Natural killer cell treated with Interleukin-12 subunit alpha and Interleukin-12 subunit beta and Interleukin-15 and Interleukin-18, amount 100 ng/mL, for 72 hours (primary cell): ENCODE measurements around the gene VCAN. TPM values are rescaled to one million over a fixed set of nuclear protein-coding genes. Genes with fewer than 3 reads are reported as not detected.
A peak's percentile ranks its signal among the peaks of the same experiment; 100 is the strongest.
"Not testable (repeated sequence)": the region's sequence is repeated elsewhere in the genome, so short reads cannot be mapped to it uniquely, and the experiment has no call there.

Experiments used
- ATAC-seq, 2 donors: fragments of 150-1000 bp; cut with Tn5 transposase in 1 of 2; sonication (Bioruptor Pico), chemical (Tn5 transposase) in 1 of 2; 2 replicates each; pipeline ENCODE4 v1.10.0; 2021
- DNase-seq: peaks from one replicate; pipeline ENCODE4 v3.0.0; 2022; ENCODE audit warnings: low spot score
- H3K27ac Mint-ChIP-seq, 2 donors: 1 replicate in 1 of 2; 2 replicates in 1 of 2; pipeline ENCODE4 v1.8.0; 2022; ENCODE audit warnings: mixed read lengths in 2 of 2, mild to moderate bottlenecking in 1 of 2, moderate library complexity in 1 of 2
- H3K27me3 Mint-ChIP-seq, 2 donors: 1 replicate in 1 of 2; 2 replicates in 1 of 2; pipeline ENCODE4 v1.8.0; 2022; ENCODE audit warnings: mixed read lengths in 2 of 2
- H3K36me3 Mint-ChIP-seq: one replicate; pipeline ENCODE4 v1.8.0; 2022; ENCODE audit warnings: mixed read lengths
- H3K4me1 Mint-ChIP-seq, 2 donors: 1 replicate in 1 of 2; 2 replicates in 1 of 2; pipeline ENCODE4 v1.8.0; 2022; ENCODE audit warnings: low read depth in 2 of 2, mixed read lengths in 2 of 2, mild to moderate bottlenecking in 1 of 2
- H3K4me3 Mint-ChIP-seq: one replicate; pipeline ENCODE4 v1.8.0; 2022; ENCODE audit warnings: mixed read lengths
- H3K9me3 Mint-ChIP-seq: 2 replicates; pipeline ENCODE4 v1.8.0; 2022; ENCODE audit warnings: mixed read lengths
- total RNA-seq, 2 donors: library from RNA; stranded (reverse); gene quantifications; one replicate each; pipeline ENCODE4 v1.2.3, GENCODE V29; 2022

VCAN gene
- total RNA-seq: under 1 TPM; 0.42 to 0.57 TPM

GRCh38 chr5:83471405-83472212, at the start of gene VCAN:
TSS of gene VCAN (plus strand) at chr5:83471744. CDS start at chr5:83483519, 11,775 bp downstream.
- peaks cover 52 to 71% of the 10 kb centered on the region in 2 donors for H3K27me3 Mint-ChIP-seq
- H3K27ac Mint-ChIP-seq: no peak within 1 kb of the TSS
- H3K4me3 Mint-ChIP-seq: peak within 1 kb of the TSS; percentile 51
- H3K9me3 Mint-ChIP-seq: no peaks in the 10 kb centered on the region
- H3K4me1 Mint-ChIP-seq: peaks cover 17 to 20% of the 10 kb centered on the region in 2 donors
- peaks cover 9% of the 10 kb centered on the region for H3K36me3 Mint-ChIP-seq
- ATAC-seq (no peak), DNase-seq (no peak)

DNA sequence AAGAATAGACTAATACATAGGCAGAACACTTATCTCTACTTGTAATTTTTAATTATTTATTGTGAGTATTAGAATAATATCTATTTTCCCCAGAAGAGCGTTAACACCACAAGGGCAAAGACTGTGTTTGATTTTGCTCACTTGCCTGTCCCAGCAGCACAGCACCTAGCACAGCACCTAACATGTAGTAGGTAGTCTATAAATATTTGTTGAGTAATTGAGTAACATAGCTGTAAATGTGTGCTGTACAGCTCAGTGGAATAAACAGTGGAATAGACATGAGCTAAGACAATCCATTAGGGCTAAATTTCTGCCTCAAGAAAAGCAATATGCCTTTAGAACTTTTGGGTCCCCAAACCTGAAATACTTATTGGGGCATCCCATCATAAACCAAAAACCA, 49.3 kb upstream of the VCAN start:
- ATAC-seq: no peak
- no peak for DNase-seq
- no peaks in the 10 kb centered on the region for H3K36me3 Mint-ChIP-seq
- H3K27me3 Mint-ChIP-seq: peaks cover 7 to 16% of the 10 kb centered on the region in 2 donors
- H3K27ac Mint-ChIP-seq: no peak overlapping the region
- peaks cover 7% of the 10 kb centered on the region for H3K9me3 Mint-ChIP-seq
- H3K4me3 Mint-ChIP-seq: no peak overlapping the region
- H3K4me1 Mint-ChIP-seq: no peaks in the 10 kb centered on the region

DNA sequence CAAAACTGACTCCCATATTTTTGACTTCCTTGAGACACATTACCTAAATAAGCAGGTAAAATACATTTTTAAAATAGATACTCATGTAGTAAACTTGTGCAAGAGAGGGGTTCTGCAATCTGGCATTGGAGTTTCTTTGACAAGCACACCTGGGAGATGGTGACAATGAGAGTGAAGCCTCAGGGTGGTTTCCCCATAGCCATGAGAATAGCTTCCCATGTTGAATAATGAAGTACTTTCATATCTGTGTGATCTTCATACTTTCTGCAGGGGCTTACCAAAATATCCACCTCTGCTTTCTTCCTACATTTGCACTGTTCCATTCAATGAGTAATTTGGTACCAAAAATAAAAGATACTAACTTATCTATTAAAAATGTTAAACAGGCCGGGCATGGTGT, 44.7 kb upstream of the VCAN start:
- H3K27me3 Mint-ChIP-seq: no peaks in the 10 kb centered on the region
- no peak for ATAC-seq
- no peak overlapping the region for H3K27ac Mint-ChIP-seq
- no peak for DNase-seq
- no peaks in the 10 kb centered on the region for H3K36me3 Mint-ChIP-seq
- no peaks in the 10 kb centered on the region for H3K4me1 Mint-ChIP-seq
- H3K4me3 Mint-ChIP-seq: no peak overlapping the region
- no peaks in the 10 kb centered on the region for H3K9me3 Mint-ChIP-seq

DNA sequence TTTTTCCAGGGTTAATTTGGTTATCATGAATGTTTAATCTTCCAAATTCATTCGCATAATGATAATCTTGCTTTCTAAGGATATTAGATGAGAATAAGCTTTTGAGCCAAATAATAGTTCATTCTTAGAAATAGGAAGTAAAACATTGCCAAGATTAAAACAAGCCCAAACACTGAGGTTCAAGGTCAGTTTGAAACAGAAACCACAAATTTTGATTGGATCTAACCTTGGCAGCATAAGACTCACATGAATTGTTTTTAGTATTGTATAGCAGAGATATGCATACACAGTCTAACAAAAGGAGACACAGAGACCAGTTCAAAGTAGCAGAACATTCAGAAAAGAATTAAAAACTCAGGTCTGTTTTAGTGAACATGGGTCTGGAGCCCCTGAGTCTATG, 43.4 kb upstream of the VCAN start:
- DNase-seq (no peak), ATAC-seq (no peak)
- Mint-ChIP-seq H3K36me3 (no peaks in the 10 kb centered on the region), H3K27ac (no peak overlapping the region), H3K4me3 (no peak overlapping the region), H3K9me3 (no peaks in the 10 kb centered on the region), H3K27me3 (no peaks in the 10 kb centered on the region), H3K4me1 (no peaks in the 10 kb centered on the region)

- ATAC-seq: no peak
- Mint-ChIP-seq H3K27me3 (no peaks in the 10 kb centered on the region), H3K4me3 (no peak overlapping the region), H3K36me3 (no peaks in the 10 kb centered on the region), H3K9me3 (no peaks in the 10 kb centered on the region), H3K27ac (no peak overlapping the region), H3K4me1 (no peaks in the 10 kb centered on the region)
- no peak for DNase-seq
Measured at GRCh38 chr5:83428890-83429289, 42.7 kb upstream of the VCAN start.

DNA sequence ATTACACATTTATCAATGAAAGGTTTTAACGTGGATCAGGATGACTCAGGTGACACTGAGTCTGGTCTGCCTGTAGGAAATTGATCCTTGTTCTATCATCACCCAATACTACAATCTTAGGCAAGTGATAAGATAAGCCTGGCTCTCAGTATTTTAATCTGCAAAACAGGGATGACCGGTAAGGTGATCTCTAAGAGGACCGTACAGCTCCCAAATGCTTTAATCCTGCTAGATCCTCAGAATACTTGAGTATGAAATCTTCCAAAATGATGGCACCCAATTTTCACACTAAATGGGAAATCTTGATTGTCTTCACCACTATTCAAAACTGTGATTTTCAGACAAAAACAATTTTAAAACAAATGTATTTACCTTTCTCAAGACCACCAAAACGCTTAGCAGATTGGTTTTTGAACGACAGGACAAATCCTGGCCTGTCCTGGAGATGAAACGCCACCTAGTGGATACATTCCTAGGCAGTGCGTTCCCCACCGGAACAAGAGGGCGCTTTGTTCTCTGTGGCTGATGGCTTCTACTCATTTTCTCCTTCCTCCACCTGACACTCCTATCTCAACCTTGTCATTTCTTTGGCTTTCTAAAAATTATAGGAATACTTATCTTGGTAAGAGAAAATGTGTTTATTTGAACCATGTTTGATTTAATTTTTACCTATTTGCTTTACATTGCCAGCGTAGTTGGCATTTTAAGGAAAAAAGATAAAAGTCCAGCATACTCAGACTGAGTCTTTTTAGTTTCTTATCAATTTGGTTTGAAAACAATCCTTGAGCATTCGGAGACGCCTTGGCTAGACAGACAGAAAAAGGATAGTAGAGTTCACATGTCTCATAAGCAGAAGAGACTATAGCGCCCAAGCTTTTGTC, 41.2 kb upstream of the VCAN start:
- no peaks in the 10 kb centered on the region for H3K4me1 Mint-ChIP-seq
- H3K36me3 Mint-ChIP-seq: no peaks in the 10 kb centered on the region
- ATAC-seq (peak in 1 of 2 donors; percentile 84), DNase-seq (no peak)
- no peak overlapping the region for H3K27ac Mint-ChIP-seq
- H3K27me3 Mint-ChIP-seq: no peaks in the 10 kb centered on the region
- H3K4me3 Mint-ChIP-seq: no peak overlapping the region
- H3K9me3 Mint-ChIP-seq: no peaks in the 10 kb centered on the region

DNA sequence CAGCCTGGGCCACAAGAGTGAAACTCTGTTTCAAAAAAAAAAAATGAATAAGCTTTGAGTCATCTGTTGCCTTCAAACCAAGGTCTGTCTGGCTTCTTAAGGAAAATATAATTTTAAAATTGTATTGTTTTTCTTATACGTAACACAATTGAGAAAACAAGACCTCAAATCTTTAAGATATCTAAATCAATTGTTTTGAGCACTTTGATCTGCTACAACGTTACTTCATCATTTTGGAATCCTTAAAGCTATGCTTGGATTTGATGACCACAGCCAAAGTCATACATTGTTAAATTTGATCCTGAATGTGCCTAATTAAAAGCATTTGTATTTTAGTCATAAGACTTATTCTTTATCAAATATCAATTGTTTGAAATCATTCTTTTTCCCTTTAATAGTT, 37.7 kb upstream of the VCAN start:
- H3K36me3 Mint-ChIP-seq: no peaks in the 10 kb centered on the region

GRCh38 chr5:83434946-83435345, 36.6 kb upstream of the VCAN start:
- Mint-ChIP-seq H3K27me3 (no peaks in the 10 kb centered on the region), H3K27ac (no peak overlapping the region), H3K9me3 (no peaks in the 10 kb centered on the region), H3K4me3 (no peak overlapping the region), H3K4me1 (no peaks in the 10 kb centered on the region), H3K36me3 (no peaks in the 10 kb centered on the region)
- DNase-seq (no peak), ATAC-seq (no peak)

More for the DNA sequence above, 37.7 kb upstream of the VCAN start:
- no peak overlapping the region for H3K4me3 Mint-ChIP-seq
- ATAC-seq (no peak), DNase-seq (no peak)
- no peaks in the 10 kb centered on the region for H3K4me1 Mint-ChIP-seq
- no peaks in the 10 kb centered on the region for H3K9me3 Mint-ChIP-seq
- no peak overlapping the region for H3K27ac Mint-ChIP-seq
- no peaks in the 10 kb centered on the region for H3K27me3 Mint-ChIP-seq

- H3K4me3 Mint-ChIP-seq: no peak overlapping the region
- no peak overlapping the region for H3K27ac Mint-ChIP-seq
- ATAC-seq (no peak), DNase-seq (no peak)
- H3K9me3 Mint-ChIP-seq: no peaks in the 10 kb centered on the region
- H3K36me3 Mint-ChIP-seq: no peaks in the 10 kb centered on the region
- H3K4me1 Mint-ChIP-seq: no peaks in the 10 kb centered on the region
- H3K27me3 Mint-ChIP-seq: no peaks in the 10 kb centered on the region
Measured at GRCh38 chr5:83436276-83436675, 35.3 kb upstream of the VCAN start.

- H3K36me3 Mint-ChIP-seq, H3K27ac Mint-ChIP-seq, H3K4me1 Mint-ChIP-seq, DNase-seq, H3K4me3 Mint-ChIP-seq, H3K9me3 Mint-ChIP-seq, ATAC-seq, H3K27me3 Mint-ChIP-seq: not testable (repeated sequence)
Measured at GRCh38 chr5:83437697-83438096, 33.8 kb upstream of the VCAN start.

DNA sequence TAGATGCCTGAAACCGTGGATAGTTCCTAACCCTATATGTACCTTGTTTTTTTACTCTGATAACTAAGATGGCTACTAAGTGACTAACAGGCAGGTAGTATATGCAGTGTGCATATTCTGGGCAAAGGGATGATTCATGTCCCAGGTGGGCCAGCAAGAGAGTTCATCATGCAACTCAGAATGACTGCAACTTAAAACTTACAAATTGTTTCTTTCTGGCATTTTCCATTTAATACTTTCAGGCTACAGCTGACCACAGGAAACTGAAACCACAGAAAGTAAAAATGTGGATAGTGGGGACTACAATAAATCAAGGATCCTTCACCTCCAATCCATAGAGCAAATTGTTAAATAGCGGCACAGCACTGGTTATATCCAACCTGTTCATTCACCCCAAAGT, 30.7 kb upstream of the VCAN start:
- H3K9me3 Mint-ChIP-seq: no peaks in the 10 kb centered on the region
- H3K36me3 Mint-ChIP-seq: no peaks in the 10 kb centered on the region
- ATAC-seq: no peak
- H3K4me3 Mint-ChIP-seq: no peak overlapping the region
- H3K27me3 Mint-ChIP-seq: no peaks in the 10 kb centered on the region
- no peaks in the 10 kb centered on the region for H3K4me1 Mint-ChIP-seq
- no peak overlapping the region for H3K27ac Mint-ChIP-seq
- DNase-seq: no peak

DNA sequence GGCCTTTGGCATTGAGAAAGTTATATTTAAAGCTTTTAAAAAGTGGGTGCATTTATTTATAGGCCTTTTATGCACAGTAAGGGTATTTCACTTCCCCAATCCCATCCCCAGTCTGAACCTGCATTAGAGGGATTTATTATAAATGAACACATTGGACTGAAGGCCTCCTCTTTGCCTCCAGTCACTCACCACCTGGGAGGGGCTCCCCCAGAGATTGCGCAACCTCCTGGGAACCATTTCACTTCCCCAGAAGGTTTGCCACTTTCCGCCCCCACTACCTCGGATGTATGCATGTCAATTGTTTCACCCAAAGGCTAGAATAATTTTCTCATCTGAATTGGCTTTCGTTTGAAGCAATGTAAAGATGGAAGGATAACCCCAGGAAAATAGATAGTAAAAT, 29.8 kb upstream of the VCAN start:
- Mint-ChIP-seq H3K27ac (no peak overlapping the region), H3K36me3 (no peaks in the 10 kb centered on the region), H3K27me3 (no peaks in the 10 kb centered on the region), H3K4me3 (no peak overlapping the region), H3K4me1 (no peaks in the 10 kb centered on the region), H3K9me3 (no peaks in the 10 kb centered on the region)
- DNase-seq (no peak), ATAC-seq (no peak)

DNA sequence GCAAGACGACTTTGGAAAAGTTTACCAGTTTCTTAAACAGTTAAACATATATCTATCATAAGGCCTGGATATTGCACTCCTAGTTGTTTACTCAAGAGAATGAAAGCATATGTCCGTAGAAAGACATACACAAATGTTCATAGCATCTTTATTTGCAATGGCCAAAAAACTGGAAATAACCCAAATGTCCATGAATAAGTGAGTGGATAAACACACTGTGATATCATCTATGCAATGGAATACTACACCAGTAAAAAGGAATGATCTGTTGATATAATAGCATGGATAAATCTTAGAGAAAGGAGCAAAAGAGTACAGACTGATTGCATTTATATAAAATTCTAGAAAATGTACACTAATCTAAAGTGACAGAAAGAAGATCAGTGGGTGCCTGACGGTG, 28.0 kb upstream of the VCAN start:
- ATAC-seq (no peak), DNase-seq (no peak)
- H3K27me3 Mint-ChIP-seq: no peaks in the 10 kb centered on the region
- H3K4me1 Mint-ChIP-seq: no peaks in the 10 kb centered on the region
- H3K4me3 Mint-ChIP-seq: no peak overlapping the region
- H3K27ac Mint-ChIP-seq: no peak overlapping the region
- no peaks in the 10 kb centered on the region for H3K36me3 Mint-ChIP-seq
- H3K9me3 Mint-ChIP-seq: no peaks in the 10 kb centered on the region

GRCh38 chr5:83444445-83444844, 27.1 kb upstream of the VCAN start:
- H3K27me3 Mint-ChIP-seq: no peaks in the 10 kb centered on the region
- H3K36me3 Mint-ChIP-seq: no peaks in the 10 kb centered on the region
- H3K27ac Mint-ChIP-seq: no peak overlapping the region
- no peak for ATAC-seq
- no peak overlapping the region for H3K4me3 Mint-ChIP-seq
- H3K9me3 Mint-ChIP-seq: no peaks in the 10 kb centered on the region
- DNase-seq: no peak
- no peaks in the 10 kb centered on the region for H3K4me1 Mint-ChIP-seq
